Spleen (tissue), 7 donors: ENCODE data around the gene B4GALNT3.

Experiments
- POLR2A ChIP-seq, 3 donors: fragments of 450-650 bp; IDR thresholded peaks; one replicate each; pipeline ENCODE4 v1.5.1; 2017; ENCODE audit warnings: antibody characterized with exemption in 3 of 3, mild to moderate bottlenecking in 1 of 3
- POLR2AphosphoS5 ChIP-seq, 3 donors: sonication (generic); formaldehyde crosslinking; IDR thresholded peaks; one replicate each; pipeline ENCODE4 v1.5.1; 2017; ENCODE audit warnings: antibody characterized with exemption in 3 of 3
- TF ChIP-seq, protein P1 (sequence below), 11 experiments: fragments of 200-600 bp in 7 of 11; fragments of 450-650 bp in 4 of 11; sonication (generic) in 4 of 11; IDR thresholded peaks in 8 of 11; conservative IDR thresholded peaks in 3 of 11; 1 replicate in 7 of 11; 2 replicates in 4 of 11; pipeline versions ENCODE4 v1.4.0 to v1.8.0; 2016 to 2021; ENCODE audit warnings: antibody characterized with exemption in 11 of 11, inconsistent platforms in 4 of 11, mild to moderate bottlenecking in 1 of 11
- donor health status: DM: no; HTN: no; CAD: no; lungs with moderate emphysema.
- donor health status: DM: no; HTN: no; CAD: no.
- donor health status: DM: no; HTN: no; CAD: no.

DNA sequence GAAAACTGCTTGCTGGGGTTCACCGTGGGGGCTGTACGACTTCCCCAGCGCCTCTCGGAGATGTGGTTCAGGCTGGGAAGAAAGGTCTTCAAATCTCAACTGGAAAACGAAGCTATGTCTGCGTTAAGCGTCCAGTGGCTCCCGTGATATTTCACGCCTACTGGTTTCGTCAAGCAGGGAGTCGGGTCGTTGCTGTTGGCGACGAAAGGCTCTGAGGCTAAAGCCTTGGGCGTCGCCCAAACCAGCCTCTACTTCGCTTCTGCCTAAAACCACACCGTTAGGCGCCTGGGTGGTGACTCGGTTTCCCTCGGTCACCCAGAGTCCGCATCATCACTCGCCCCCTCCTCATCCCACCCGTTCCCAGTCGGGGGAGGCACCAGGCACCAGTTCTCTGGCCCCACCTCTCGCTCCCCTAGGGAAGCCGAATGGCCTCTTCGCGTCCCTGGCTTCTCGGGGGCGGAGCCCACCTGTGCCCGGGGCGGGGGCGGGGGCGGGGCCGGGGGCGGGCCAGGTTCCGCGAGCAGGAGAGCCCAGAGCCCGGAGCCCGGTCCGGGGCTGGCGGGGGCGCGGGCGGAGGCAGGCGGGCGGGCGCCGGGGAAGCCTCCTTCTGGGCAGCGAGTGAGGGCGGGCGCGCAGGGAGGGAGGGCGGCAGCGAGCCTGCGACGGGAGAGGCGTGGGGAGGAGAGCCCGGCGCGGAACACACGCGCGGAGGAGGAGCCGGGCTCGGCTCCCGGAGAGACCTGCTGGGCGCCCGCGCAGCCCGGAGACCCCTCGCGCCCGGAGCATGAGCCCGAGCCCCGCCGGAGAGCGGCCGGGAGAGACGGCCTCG, at the start of gene B4GALNT3:
- TF ChIP-seq, protein P1, sequence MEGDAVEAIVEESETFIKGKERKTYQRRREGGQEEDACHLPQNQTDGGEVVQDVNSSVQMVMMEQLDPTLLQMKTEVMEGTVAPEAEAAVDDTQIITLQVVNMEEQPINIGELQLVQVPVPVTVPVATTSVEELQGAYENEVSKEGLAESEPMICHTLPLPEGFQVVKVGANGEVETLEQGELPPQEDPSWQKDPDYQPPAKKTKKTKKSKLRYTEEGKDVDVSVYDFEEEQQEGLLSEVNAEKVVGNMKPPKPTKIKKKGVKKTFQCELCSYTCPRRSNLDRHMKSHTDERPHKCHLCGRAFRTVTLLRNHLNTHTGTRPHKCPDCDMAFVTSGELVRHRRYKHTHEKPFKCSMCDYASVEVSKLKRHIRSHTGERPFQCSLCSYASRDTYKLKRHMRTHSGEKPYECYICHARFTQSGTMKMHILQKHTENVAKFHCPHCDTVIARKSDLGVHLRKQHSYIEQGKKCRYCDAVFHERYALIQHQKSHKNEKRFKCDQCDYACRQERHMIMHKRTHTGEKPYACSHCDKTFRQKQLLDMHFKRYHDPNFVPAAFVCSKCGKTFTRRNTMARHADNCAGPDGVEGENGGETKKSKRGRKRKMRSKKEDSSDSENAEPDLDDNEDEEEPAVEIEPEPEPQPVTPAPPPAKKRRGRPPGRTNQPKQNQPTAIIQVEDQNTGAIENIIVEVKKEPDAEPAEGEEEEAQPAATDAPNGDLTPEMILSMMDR (IDR thresholded peaks at IDR 0.05 in 8 of 11, conservative IDR thresholded peaks at IDR 0.05 in 3 of 11), result no peak
- no peak for TF ChIP-seq POLR2A (IDR thresholded peaks at IDR 0.05)
- TF ChIP-seq POLR2AphosphoS5 (IDR thresholded peaks at IDR 0.05), result no peak
